ENCODE results near the gene SLC45A2. TPM values are rescaled to one million over a fixed set of nuclear protein-coding genes. Genes with fewer than 3 reads are reported as not detected.

SLC45A2 gene
- total RNA-seq, 1 experiment from 2014 or later = not detected

DNA sequence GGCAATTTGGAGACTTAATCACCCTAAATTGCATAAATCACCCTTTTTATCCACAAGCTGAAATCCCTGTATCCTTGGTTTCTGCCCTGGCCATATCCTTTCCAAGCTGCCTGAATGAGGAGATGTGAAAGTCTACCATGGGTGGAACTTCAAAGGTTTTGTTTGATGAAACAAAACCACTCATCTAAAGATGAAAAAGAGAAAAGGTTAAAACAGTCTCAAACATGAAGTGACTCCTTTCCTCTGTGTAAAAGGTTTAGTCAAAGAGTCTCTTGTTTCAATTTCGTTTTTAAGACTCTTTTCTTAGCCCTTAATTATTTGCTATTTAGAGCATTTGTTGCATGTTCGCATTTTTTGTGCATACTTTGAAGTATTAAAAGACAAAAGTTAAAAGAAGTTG lies 11.2 kb downstream of the SLC45A2 start:
- Histone ChIP-seq H3K79me2 (ENCODE audit: insufficient read depth, low read length) (no peaks in the 10 kb centered on the region), H3T11ph (ENCODE audit: low read length) (no peak overlapping the region), H3K79me1 (ENCODE audit: insufficient read depth, low read depth, low read length, poor library complexity, severe bottlenecking) (no peaks in the 10 kb centered on the region), H4K20me1 (ENCODE audit: control insufficient read depth, insufficient read depth, insufficient read length) (no peaks in the 10 kb centered on the region), H4K8ac (replicated peaks; ENCODE audit: insufficient read length, low read depth, low read length) (no peak overlapping the region), H2BK20ac (ENCODE audit: low read depth, low read length, poor library complexity, severe bottlenecking) (no peak overlapping the region), H2AFZ (ENCODE audit: low read length) (no peak overlapping the region), H3K23me2 (ENCODE audit: insufficient read length, low read depth, low read length, poor library complexity, severe bottlenecking) (no peaks in the 10 kb centered on the region), H2BK12ac (ENCODE audit: insufficient read length, low read depth, low read length) (no peak overlapping the region), H2BK5ac (ENCODE audit: insufficient read length, low read length) (no peak overlapping the region), H4K91ac (ENCODE audit: insufficient read length, low read depth, low read length) (no peak overlapping the region), H2BK120ac (ENCODE audit: low read depth, low read length, poor library complexity, severe bottlenecking) (no peak overlapping the region), H3K14ac (ENCODE audit: insufficient read depth, low read length) (no peak overlapping the region), H3K9ac (ENCODE audit: extremely low read depth, insufficient read length, low read length) (no peak overlapping the region), H3K9me3 (ENCODE audit: control insufficient read depth, low read depth, low read length) (no peaks in the 10 kb centered on the region), H2BK15ac (ENCODE audit: low read depth, low read length) (no peak overlapping the region), H4K5ac (ENCODE audit: insufficient read length, low read depth, low read length) (no peak overlapping the region), H3K4me1 (ENCODE audit: insufficient read depth, low read length) (peaks cover 6% of the 10 kb centered on the region; the same call in 1 of the 2 replicates), H3K23ac (ENCODE audit: insufficient read length, low read depth, low read length) (no peak overlapping the region), H3K27ac (ENCODE audit: insufficient read length, low read depth, low read length) (no peak overlapping the region), H3K4ac (ENCODE audit: low read depth, low read length) (no peak overlapping the region), H2AK5ac (ENCODE audit: insufficient read length, low read length) (no peak overlapping the region), H3K56ac (ENCODE audit: insufficient read length, low read depth, low read length) (no peak overlapping the region), H3K18ac (ENCODE audit: insufficient read length, low read depth, low read length) (no peak overlapping the region), H3K27me3 (ENCODE audit: insufficient read depth, low read length) (no peaks in the 10 kb centered on the region), H3K4me2 (ENCODE audit: insufficient read depth, insufficient read length, low read length) (no peak overlapping the region)
- TF ChIP-seq, protein P1, sequence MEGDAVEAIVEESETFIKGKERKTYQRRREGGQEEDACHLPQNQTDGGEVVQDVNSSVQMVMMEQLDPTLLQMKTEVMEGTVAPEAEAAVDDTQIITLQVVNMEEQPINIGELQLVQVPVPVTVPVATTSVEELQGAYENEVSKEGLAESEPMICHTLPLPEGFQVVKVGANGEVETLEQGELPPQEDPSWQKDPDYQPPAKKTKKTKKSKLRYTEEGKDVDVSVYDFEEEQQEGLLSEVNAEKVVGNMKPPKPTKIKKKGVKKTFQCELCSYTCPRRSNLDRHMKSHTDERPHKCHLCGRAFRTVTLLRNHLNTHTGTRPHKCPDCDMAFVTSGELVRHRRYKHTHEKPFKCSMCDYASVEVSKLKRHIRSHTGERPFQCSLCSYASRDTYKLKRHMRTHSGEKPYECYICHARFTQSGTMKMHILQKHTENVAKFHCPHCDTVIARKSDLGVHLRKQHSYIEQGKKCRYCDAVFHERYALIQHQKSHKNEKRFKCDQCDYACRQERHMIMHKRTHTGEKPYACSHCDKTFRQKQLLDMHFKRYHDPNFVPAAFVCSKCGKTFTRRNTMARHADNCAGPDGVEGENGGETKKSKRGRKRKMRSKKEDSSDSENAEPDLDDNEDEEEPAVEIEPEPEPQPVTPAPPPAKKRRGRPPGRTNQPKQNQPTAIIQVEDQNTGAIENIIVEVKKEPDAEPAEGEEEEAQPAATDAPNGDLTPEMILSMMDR (conservative IDR thresholded peaks at IDR 0.05) = no peak
- Mint-ChIP-seq H3K4me3 (no peak overlapping the region), H3K36me3 (ENCODE audit: insufficient read depth in 1 of 3, low read depth in 3 of 3) (peaks cover 0 to 3% (median 0%) of the 10 kb centered on the region in 3 experiments; a peak in 1 of 7 replicates), H3K27ac (no peak overlapping the region), H3K27me3 (ENCODE audit: low read depth) (no peaks in the 10 kb centered on the region), H3K4me1 (peaks cover 33 to 53% of the 10 kb centered on the region in 2 experiments), H3K9me3 (no peaks in the 10 kb centered on the region)
- no CpG with 5 or more reads among the region's 2 CpGs for WGBS (ENCODE audit: extremely low coverage, insufficient read length, low lambda C conversion rate)
- no peak for DNase-seq
